GM18909 (cell line): Measurements from ENCODE around the gene NKD1.
"Not testable (repeated sequence)": the region's sequence is repeated elsewhere in the genome, so short reads cannot be mapped to it uniquely, and the experiment has no call there.

Experiments
- ATAC-seq: cut with Tn5 transposase; IDR thresholded peaks from one replicate; pipeline ENCODE4 v1.9.1; 2021; ENCODE audit warnings: mild to moderate bottlenecking; ENCODE audit not compliant: unreplicated experiment, poor library complexity

NKD1 gene

GRCh38 chr16:50548125-50548908 lies at the start of gene NKD1:
Gene NKD1 (plus strand): TSS chr16:50548396. CDS start chr16:50548554, 158 bp downstream.
- ATAC-seq, result peak; percentile 81

GRCh38 chr16:50498431-50499155 lies 49.6 kb upstream of the NKD1 start:
- ATAC-seq, result no peak

GRCh38 chr16:50499254-50499653 lies 48.9 kb upstream of the NKD1 start:
- no peak for ATAC-seq

GRCh38 chr16:50500171-50500874 lies 47.9 kb upstream of the NKD1 start:
- ATAC-seq, result no peak

- ATAC-seq, result no peak
These were observed 46.9 kb upstream of the NKD1 start for GRCh38 chr16:50501251-50501650.

- no peak for ATAC-seq
These were observed 46.1 kb upstream of the NKD1 start for GRCh38 chr16:50501986-50502615.

- no peak for ATAC-seq
These were observed 45.6 kb upstream of the NKD1 start for GRCh38 chr16:50502616-50503011.

- not testable (repeated sequence) for ATAC-seq
These were observed 44.2 kb upstream of the NKD1 start for GRCh38 chr16:50503868-50504531.

- ATAC-seq, result no peak
These were observed 43.1 kb upstream of the NKD1 start for GRCh38 chr16:50505115-50505514.

- no peak for ATAC-seq
These were observed 42.3 kb upstream of the NKD1 start for GRCh38 chr16:50505714-50506542.

- ATAC-seq, result no peak
These were observed 41.7 kb upstream of the NKD1 start for GRCh38 chr16:50506543-50506937.

- no peak for ATAC-seq
These were observed 40.8 kb upstream of the NKD1 start for GRCh38 chr16:50507397-50507796.

GRCh38 chr16:50509521-50510341 lies 38.5 kb upstream of the NKD1 start:
- ATAC-seq, result peak; percentile 42

- ATAC-seq, result no peak
These were observed 33.0 kb upstream of the NKD1 start for GRCh38 chr16:50515218-50515617.

- no peak for ATAC-seq
These were observed 31.8 kb upstream of the NKD1 start for GRCh38 chr16:50516401-50516800.

GRCh38 chr16:50516890-50517289 lies 31.3 kb upstream of the NKD1 start:
- no peak for ATAC-seq

GRCh38 chr16:50517450-50518252 lies 30.5 kb upstream of the NKD1 start:
- no peak for ATAC-seq

- ATAC-seq, result no peak
These were observed 29.2 kb upstream of the NKD1 start for GRCh38 chr16:50519001-50519400.
